Endothelial cell (in vitro differentiated cells): ENCODE data around the gene HECTD1. TPM values are rescaled to one million over a fixed set of nuclear protein-coding genes. Genes with fewer than 3 reads are reported as not detected.

Source experiments
- DNase-seq: peaks from one replicate; pipeline ENCODE4 v3.0.0; 2021; ENCODE audit warnings: low spot score
- H3K27ac Mint-ChIP-seq: one replicate; pipeline ENCODE4 v1.8.0; 2021; ENCODE audit warnings: mixed read lengths, inconsistent platforms; ENCODE audit not compliant: unreplicated experiment
- H3K27me3 Mint-ChIP-seq: one replicate; pipeline ENCODE4 v1.8.0; 2021; ENCODE audit warnings: mild to moderate bottlenecking, moderate library complexity, mixed read lengths, inconsistent platforms; ENCODE audit not compliant: unreplicated experiment
- H3K36me3 Mint-ChIP-seq: one replicate; pipeline ENCODE4 v1.8.0; 2021; ENCODE audit warnings: mild to moderate bottlenecking, low read depth, mixed read lengths, inconsistent platforms; ENCODE audit not compliant: unreplicated experiment
- H3K4me1 Mint-ChIP-seq: one replicate; pipeline ENCODE4 v1.8.0; 2021; ENCODE audit warnings: mild to moderate bottlenecking, mixed read lengths, inconsistent platforms; ENCODE audit not compliant: unreplicated experiment
- H3K4me3 Mint-ChIP-seq: one replicate; pipeline ENCODE4 v1.8.0; 2021; ENCODE audit warnings: mild to moderate bottlenecking, mixed read lengths, inconsistent platforms; ENCODE audit not compliant: unreplicated experiment
- H3K9me3 Mint-ChIP-seq: one replicate; pipeline ENCODE4 v1.8.0; 2021; ENCODE audit warnings: mixed read lengths, inconsistent platforms; ENCODE audit not compliant: unreplicated experiment
- CTCF ChIP-seq: fragments of 200-600 bp; sonication (generic); IDR thresholded peaks from one replicate; pipeline ENCODE4 v1.5.0; 2021; ENCODE audit warnings: antibody characterized with exemption; ENCODE audit not compliant: unreplicated experiment
- total RNA-seq: library from RNA; stranded (reverse); fragmentation: NEBNext Ultra II Directional; extraction: Animal tissue kit (Norgen Biotek cat#: 25700); gene quantifications from one replicate; pipeline ENCODE4 v1.2.1, GENCODE V29; 2021; ENCODE audit not compliant: unreplicated experiment

The HECTD1 gene
- total RNA-seq, 1 donor from 2014 or later: 222 TPM

GRCh38 chr14:31159682-31160296 is 47.8 kb downstream of the HECTD1 start:
- H3K4me1 Mint-ChIP-seq: no peaks in the 10 kb centered on the region
- H3K27ac Mint-ChIP-seq: no peak overlapping the region
- no peak for TF ChIP-seq CTCF
- H3K36me3 Mint-ChIP-seq: peaks cover 15% of the 10 kb centered on the region
- no peaks in the 10 kb centered on the region for H3K9me3 Mint-ChIP-seq
- H3K4me3 Mint-ChIP-seq: no peak overlapping the region
- H3K27me3 Mint-ChIP-seq: no peaks in the 10 kb centered on the region
- no peak for DNase-seq

GRCh38 chr14:31154956-31155355 is 52.6 kb downstream of the HECTD1 start:
- H3K9me3 Mint-ChIP-seq: no peaks in the 10 kb centered on the region
- no peak overlapping the region for H3K4me3 Mint-ChIP-seq
- TF ChIP-seq CTCF: no peak
- no peak for DNase-seq
- H3K27me3 Mint-ChIP-seq: no peaks in the 10 kb centered on the region
- H3K4me1 Mint-ChIP-seq: no peaks in the 10 kb centered on the region
- no peak overlapping the region for H3K27ac Mint-ChIP-seq
- H3K36me3 Mint-ChIP-seq: peaks cover 22% of the 10 kb centered on the region

- no peak for DNase-seq
- no peak for TF ChIP-seq CTCF
- Mint-ChIP-seq H3K9me3 (no peaks in the 10 kb centered on the region), H3K4me3 (no peak overlapping the region), H3K27me3 (no peaks in the 10 kb centered on the region), H3K36me3 (peaks cover 12% of the 10 kb centered on the region), H3K4me1 (no peaks in the 10 kb centered on the region), H3K27ac (no peak overlapping the region)
Observed at GRCh38 chr14:31142455-31143087, 65.0 kb downstream of the HECTD1 start.

GRCh38 chr14:31139301-31139847 is 68.2 kb downstream of the HECTD1 start:
- Mint-ChIP-seq H3K36me3 (peaks cover 15% of the 10 kb centered on the region), H3K4me1 (no peaks in the 10 kb centered on the region), H3K27me3 (no peaks in the 10 kb centered on the region), H3K27ac (no peak overlapping the region), H3K9me3 (no peaks in the 10 kb centered on the region), H3K4me3 (no peak overlapping the region)
- no peak for TF ChIP-seq CTCF
- DNase-seq: no peak

GRCh38 chr14:31138301-31138700 is 69.3 kb downstream of the HECTD1 start:
- no peak for DNase-seq
- no peak for TF ChIP-seq CTCF
- H3K9me3 Mint-ChIP-seq: no peaks in the 10 kb centered on the region
- H3K36me3 Mint-ChIP-seq: peaks cover 15% of the 10 kb centered on the region
- no peaks in the 10 kb centered on the region for H3K27me3 Mint-ChIP-seq
- no peaks in the 10 kb centered on the region for H3K4me1 Mint-ChIP-seq
- H3K27ac Mint-ChIP-seq: no peak overlapping the region
- no peak overlapping the region for H3K4me3 Mint-ChIP-seq
